HG03342 (cell line): ENCODE results near the gene DUSP2.

Experiments
- ATAC-seq: cut with Tn5 transposase; IDR thresholded peaks from one replicate; pipeline ENCODE4 v1.9.1; 2021; ENCODE audit warnings: mild to moderate bottlenecking, moderate library complexity; ENCODE audit not compliant: unreplicated experiment

The DUSP2 gene

DNA sequence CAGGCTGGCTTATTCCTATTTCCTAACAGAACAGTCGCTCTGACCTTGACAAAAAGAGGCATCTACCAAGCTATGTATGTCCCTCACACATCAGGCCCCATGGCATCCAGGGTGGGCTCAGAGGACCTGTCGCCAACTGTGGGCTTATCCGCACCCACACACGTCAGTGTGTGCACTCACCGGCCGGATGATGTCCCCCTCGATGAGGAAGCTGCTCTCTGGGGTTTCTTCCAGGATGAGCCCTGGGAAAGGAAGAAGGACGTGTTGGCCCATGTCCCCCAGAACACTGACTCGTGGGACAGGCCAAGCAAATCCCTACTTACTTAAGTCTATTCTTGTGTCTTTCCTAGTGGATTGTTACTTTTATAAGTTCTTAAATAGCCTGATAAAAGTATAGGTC, 10.1 kb downstream of the DUSP2 start:
- ATAC-seq, result no peak

DNA sequence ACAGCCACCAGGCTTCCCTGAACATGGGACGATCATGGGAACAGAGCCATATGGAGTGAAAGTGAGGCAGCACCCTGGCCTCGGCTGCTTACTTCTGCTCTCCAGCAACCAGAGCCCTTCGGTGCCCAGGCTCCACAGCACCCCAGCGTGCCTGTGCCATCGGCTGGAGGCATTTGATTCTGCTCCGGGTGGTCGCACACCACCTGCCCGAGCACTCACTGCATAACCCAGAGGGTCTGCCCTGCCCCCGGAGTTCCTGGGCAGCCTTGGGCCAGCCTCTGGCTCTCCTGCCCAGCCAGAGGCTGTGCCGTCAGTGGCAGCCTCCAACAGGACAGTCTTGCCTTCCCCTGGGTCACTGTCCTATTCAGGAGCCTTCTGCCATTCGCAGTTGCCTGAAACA, 10.8 kb downstream of the DUSP2 start:
- no peak for ATAC-seq

DNA sequence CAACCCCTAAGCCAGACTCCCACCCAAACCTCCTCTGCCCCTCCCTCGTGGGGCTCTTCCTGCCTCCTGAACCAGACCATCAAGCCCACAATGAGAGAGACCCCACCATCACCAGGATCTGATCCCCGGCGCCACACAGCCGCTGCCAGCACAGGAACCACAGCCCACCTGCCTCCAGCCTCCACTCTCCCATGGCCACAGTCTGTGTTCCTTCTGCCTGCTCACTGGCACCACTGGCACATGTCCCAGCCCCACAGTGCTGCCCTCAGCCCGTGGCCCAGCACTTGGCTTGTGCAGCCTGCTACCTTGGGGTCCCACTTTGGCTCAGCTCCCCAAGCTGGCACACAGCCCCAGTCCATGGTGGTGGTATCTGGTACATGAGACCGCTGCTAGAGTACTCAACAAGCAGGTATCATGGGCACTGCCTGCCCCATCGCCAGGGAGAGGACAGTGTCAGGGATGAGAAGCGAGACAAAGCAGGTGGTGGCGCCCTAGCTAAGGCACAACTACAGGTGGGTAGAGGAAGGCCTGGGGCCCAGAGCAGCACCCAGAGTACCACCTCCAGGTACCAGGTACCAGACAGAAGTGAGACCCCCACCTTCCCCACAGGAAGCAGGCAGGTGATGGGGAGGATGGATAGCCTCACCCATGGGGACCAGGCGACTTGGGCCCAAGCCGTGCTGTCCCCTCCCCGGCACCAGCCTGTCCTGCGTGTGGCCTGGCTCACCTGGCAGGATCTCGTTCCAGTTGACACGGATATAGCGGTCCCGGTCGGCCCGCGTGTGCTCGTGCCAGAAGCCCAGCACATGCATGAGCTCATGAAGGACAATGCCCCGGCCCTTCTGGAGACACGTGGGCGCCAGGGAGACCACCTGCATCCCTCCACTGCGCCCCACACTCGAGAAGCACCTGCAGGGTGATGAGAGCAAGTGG, 13.2 kb downstream of the DUSP2 start:
- ATAC-seq, result no peak

DNA sequence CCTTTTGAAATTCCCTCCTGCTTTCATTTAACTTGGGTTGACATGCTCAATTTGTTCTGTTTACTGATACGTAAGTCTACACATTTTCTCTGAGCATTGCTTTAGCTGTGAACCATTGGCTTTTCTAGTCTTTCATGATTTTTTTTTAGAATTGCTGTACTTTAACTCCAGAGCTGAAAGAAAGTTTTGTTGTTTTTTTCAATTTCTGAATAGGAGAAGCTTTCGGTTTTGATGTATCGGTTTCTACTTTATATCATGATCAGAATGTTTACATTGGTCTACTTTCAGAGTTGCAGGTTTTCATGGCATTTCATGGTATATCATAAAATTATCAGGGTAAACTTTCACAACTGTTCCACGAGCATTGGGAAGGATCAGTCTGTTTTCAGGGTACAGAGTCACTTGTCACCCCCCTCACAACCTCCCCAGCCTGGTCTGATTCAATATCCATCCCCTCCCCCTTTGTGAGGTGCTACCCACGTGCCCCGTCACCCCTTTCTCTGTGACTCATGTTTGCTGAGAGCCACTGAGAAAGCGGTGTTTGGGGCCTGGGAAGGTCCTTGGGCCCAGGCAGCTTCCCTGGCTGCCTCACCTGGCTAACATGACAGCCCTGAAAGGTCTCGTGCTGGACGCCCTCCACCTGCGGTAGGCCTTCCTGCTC, 14.0 kb downstream of the DUSP2 start:
- ATAC-seq, result no peak

DNA sequence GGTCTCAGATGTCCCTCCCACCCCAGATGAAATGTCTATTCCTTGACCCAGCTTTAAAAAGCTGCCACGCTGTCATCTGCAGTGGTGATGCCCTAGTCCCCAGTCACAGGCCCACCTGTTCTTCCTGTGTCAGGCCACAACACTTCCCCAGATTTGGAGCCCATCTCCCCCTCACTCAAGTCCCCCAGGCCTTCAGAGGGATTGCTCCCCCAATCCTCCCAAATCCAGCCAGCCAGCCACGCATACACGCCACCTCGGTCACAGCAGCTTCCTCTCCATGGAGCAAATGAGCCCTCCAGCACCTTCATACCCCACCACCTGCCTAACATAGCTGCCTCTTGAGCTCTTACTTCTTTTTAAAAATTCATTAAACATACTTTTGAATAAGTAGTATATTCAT, 14.8 kb downstream of the DUSP2 start:
- no peak for ATAC-seq

DNA sequence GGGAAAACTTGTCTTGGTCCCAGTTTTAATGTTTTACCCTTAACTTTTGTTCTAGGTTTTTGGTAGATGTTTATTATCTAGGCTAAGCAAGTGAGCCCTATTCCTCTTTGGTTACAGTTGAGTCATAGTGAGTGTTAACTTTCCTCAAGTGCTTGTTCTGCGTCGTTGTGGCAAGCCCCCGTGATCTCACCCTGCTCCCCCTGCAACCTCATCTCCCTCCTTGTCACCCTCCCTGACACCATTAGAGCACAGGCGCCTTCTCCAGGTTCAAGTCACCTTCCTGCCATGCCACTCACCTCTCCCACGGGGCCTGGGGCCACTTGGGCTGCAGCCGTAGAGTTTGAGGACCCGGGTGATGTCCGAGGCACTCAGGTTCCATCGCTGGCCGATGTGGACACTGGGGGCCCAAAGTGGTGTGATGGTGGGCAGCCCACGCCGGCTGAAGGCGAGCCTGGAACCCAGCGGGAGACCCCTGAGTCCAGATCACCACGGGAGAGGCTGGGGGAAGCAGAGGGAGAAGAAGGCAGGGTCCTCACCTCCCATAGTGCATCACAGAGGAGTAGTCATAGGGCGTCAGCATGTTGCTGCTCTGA, 15.6 kb downstream of the DUSP2 start:
- no peak for ATAC-seq

DNA sequence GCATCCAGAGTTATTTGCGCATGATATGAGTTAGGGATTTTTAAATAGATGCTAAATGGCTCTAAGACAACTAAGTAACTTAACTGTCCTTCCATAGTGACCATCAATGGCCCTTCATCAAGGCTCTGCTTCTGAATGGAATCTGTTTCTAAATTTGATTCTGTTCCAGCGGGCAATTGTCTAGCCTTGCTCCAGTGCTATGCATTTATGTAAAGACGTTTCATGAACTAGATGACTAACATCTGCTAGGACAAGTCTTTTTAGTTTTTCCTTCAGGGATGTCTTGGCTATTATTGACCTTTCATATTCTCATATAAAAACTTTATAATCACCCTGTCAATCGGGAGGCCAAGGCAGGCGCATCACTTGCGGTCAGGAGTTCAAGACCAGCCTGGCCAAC, 16.8 kb downstream of the DUSP2 start:
- ATAC-seq, result no peak

DNA sequence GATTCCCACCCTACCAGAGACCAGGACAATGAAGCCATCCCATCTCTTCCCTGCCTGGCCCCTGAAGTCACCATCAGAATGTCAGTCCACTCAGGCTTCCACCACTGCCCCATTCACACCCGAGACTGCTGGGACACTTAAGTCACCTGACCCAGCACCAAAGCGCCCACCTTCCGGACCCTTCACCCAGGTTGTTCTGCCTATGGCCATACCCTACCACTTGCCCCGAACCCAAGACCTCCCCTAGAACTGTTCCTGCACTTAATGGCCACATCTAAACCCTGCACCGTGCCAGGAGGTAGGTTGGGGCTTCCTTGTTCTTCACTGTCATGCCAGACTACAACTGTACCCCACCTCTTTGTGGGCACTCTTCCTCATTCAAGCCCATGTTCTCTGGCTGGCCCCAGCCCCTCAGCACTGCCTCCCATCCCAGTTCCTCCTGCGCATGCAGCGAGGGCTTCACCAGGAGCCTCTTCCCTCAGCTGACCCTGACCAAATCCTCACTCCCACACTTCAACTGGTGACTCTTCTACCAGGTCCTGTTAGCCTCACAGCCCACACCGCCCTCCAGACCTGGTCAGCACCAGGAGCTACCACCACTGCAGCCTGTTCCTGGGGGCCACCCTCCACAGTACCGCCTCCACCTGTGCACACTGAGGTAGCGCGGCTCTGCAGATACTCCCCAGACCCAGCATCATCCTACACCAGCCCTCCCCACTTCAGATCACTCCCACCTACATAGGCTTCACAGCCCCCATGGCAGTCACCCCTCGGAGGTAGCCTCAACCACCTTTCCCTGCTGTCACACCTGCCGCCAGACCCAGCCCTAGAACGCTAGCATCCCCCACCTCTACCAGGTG, 20.6 kb downstream of the DUSP2 start:
- no peak for ATAC-seq

DNA sequence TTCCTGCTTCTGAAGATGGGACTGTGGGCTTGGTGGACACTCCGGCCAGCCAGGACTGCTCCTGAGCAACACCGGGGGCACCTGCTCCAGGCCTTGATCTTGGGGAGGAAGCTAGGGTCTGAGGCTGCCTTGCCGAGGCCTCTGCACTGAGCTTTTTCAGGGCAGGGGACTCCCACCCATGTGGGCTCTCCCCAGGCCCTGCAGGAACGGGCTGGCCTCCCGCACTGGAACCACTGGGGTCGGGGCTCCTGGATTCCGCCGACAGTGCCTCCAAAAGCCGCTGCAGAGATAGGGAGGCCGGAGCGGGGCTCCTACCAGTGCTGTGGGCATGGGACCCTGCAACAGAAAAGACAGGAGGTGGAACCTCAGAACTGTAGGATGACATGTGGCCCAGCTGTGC, 21.3 kb downstream of the DUSP2 start:
- ATAC-seq, result no peak

DNA sequence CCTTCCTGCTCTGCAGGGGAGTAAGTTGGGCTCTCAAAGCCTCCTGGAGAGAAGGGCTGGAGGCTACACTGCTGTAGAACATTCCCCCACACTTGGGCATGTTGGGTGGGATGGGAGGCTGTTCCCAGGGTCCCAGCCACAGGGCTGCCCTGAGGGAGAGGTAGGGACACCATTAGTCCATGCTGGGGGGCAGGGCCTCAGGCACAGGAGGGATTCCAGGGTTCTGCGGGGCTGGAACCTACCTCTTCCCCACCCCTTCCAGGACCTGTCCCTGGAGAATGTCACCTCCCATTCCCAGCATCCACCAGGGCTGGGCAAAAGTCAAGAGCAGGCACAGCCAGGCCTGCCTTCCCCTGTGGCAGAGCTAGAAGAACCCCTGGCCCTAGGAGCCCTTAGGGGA, 21.9 kb downstream of the DUSP2 start:
- no peak for ATAC-seq

DNA sequence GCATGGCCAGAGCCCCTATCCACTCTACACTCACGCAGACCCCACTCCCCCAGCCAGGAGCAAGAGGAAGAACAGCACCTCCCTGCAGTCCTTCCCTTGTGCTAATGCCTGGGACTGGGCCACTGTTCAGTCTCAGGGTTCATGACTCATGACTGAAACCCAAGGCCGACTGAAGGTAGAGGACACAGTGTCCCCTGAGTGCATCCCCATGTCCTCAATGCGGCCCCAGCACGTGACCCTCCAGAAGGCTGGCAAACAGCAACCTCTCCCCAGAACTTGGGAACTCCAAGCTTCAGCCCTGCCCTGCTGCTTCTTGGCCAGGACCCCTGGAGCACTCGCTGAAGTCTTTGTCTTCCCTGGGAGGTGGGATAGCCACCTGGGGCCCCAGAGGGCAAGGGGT, 22.8 kb downstream of the DUSP2 start:
- no peak for ATAC-seq

DNA sequence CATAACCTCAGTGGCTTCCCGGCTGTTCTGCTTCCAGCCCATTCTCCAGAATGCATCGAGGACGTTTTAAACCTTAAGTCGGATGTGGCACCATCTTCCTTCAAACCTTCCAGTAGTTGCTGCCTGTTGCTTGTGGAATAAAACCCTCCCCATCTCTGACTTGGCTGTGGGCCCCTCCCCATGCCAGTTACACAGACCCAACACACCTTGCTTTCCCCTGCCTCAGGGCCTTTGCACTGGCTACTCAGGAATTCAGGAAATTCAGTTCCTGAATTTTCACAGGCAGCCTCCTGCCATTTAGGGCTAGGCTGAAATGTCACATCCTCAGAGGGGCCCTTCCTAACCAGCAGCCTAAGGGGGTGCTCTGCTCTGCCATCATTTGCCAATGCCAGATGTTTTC, 23.8 kb downstream of the DUSP2 start:
- ATAC-seq, result no peak

DNA sequence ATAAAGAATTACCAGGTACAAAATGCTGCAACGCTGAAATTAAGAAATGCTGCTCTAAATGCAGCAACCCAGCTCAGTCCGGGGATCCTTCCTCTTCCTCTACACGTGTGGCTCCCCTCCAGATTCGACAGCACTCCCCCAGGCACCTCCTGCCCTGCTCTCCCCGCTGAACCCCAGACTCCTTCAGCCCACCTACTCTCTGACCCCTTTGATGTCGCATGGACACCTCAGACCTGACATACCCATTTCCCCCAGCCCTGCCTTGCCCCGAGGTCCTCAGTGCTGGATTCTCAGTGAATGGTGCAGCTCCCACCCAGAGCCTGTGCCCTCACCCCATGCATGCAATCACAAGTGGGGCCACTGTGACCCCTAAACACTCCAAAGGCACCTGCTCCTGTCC, 24.2 kb downstream of the DUSP2 start:
- ATAC-seq, result no peak

DNA sequence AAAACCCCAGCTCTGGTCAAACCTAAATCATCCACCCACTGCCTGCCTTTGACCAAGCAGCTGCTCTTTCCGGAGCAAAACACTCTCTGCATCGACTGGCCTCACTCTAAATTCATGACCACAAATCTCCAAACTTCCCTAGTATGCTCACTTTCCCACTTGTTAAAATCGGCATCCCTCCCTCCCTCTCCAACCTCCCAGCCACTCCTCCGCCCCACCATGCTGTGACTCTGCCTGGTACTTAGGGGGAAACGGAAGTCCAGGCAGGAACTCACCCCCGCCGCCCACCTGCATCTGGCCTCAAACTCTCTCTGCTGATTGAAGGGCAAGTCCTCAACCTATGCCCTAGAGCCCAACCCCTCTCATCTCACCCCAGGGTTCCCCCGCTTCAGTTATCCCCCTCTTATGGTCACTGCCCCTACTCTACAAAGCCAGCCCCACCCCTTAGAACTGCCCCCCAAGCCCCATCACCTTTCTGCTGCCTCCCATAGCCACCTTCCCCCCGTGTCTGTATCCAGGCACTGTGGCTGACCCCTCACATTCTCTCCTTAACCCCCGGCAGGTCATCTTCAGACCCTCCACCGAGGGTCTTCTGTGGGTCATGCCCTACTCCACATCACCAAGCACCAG, 25.0 kb downstream of the DUSP2 start:
- ATAC-seq, result no peak

DNA sequence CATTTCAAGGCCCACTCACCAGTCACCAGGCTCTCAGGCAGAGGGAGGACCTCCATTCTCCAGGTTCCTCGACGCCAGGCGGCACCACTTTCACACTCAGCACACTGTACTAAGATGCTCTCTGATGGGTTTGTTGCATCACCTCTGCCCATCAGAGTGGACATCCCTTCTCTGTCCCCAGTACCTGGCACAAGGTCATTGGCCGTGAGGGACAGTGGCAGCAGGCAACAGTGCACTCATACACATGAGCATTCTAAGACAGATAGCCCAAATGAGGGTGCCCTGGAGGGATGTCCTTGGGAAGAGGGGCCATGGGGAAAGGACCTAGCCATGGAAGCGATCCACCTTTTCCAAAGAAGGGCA, 25.9 kb downstream of the DUSP2 start:
- ATAC-seq, result no peak

DNA sequence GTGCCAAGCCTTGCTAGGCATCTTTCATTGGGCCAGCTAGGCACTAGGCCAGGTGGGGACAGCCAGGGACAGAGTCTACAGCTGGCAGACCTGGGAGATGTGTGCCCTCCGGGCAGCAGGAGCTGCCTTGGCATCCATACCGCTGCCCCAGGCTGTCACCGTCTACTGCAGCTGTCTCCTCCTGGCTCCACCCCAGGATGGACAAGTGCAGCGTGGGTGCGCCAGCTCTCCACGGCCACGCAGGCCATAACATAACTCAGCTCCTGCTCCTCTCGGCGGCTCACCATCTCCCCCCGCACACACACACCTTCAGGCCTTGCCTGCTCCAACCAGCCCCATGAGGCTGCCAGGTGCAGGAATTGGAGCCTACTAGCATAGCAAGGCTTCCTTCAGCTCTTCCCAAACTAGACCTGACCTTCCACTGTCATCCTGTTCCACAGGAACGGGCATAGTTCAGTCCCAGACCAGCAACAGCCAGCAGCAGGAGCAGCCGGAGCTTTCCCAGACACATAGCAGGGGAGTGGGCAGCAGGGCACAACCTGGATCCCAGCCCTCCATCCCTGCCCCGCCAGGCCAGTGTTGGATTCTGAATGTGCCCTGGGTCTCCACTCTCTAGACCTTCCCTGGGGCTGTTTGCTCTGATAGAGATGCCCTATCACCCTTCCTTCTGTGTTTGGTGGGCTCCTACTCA, 26.4 kb downstream of the DUSP2 start:
- ATAC-seq, result no peak

DNA sequence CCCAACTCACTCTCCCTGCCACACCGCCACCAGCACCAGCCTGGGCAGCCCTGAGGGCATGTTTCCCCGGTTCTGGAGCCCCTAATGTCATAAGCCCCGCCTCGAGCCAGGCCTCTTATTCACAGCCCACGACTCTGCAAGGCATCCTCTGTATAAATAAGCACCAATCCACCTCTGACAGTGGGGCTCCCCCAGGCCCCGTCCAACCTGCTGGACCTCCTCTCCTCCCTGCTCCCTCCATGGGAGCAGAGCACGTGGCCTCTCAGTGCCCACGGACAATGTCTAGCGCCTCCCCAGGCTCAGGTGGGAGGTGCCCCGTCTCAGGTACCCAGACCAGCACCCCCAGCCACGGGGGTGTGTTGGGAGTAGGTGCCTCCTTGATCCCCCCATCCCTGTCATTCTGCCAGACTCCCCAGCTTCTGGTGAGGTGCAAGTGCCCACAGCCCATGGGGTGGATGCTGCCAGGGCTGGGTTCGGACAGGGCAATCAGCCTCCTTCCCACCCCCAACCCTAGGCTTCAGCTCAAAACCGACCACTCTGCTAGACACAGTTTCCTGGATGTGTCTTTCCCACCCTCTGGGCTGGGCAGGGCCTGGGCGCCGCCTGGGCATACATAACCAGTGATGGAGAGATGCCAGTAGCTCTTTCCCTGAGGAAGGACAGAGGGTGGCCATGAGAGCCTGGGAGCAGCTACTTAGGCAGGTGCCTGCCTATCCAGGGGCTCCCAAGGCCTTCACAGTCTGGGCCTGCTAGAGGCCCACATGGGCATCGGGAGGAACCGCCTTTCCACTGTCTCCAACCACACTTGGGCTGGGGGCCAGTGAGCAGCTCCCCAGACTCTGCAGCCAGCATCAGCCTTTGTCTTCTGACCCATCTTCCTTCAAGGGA, 27.3 kb downstream of the DUSP2 start:
- no peak for ATAC-seq

DNA sequence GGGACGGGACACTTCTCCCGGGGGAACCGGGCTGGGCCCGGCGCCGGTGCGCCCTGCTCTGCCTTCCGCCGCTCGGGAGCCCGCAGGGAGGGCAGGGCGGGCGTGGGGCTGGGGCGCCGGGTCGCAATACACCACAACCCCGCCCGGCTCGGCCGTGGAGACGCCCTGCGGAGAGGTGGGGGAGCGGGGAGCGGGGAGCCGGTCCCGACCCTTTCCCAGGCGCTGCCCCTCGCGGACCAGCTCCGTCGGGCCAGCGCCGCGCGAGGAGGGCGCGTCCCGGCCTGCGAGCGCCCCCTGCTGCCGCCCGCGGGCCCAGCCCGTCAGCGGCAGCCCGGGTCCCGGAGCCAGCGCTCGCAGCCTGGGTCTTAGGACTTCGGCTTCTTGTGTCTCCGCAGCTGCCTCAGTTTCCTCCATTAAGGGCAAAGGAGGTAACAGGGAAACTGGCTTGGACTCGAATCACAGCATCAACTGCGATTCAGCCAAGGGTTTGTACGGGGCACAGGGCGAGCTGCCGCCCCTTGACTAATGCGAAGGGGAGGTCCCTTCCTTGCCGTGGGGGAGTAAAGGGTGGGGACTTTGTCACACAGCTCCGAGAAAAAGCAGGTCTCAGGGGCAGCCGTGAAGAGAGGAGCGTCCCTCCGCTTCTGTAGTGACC, 28.2 kb downstream of the DUSP2 start:
- peak; percentile 65 for ATAC-seq

DNA sequence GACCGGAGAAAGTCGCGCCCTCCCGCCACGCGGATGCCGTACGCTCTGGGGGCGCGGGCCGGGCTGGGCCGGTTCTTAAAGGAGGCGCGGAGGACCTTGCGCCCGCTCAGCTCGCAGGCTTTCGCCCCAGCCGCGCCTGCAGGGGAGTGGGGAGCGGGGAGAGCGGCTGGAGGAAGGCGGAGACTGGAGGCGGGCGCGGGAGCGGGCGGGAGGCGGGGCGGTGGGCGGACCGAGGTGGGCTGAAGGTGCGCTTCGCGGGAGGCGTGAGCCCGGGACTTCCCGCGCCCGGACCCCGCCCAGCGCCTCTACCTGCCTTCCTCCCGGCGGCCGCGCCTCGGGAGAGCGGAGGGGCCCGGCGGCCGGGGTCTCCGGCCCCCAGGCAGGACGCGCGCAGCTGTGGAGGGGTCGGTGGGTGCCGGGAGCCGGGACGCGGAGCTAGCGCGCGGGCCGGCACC, 28.8 kb downstream of the DUSP2 start, which contains the start of gene ADRA2B:
Gene ADRA2B, minus strand, starts transcription at position 148 of the 455 bp plus-strand sequence. CDS start 422 bp downstream, outside the sequence.
- ATAC-seq, result peak; percentile 42
